ENCODE results near the gene AOPEP. TPM values are rescaled to one million over a fixed set of nuclear protein-coding genes. Genes with fewer than 3 reads are reported as not detected.

AOPEP gene
- polyA plus RNA-seq, 1 experiment: 40.0 TPM

GRCh38 chr9:94713436-94714215 lies 12.9 kb upstream of the AOPEP start:
- ChIA-PET CTCF (no interaction called here), POLR2A (no interaction called here)
- H3K9me3 ChIP-seq (ENCODE audit: control insufficient read depth, insufficient read depth, low read length): no peaks in the 10 kb centered on the region
- no peak for TF ChIP-seq CTCF (IDR thresholded peaks at IDR 0.05; ENCODE audit: low read depth, low read length)
- H3K27me3 ChIP-seq (ENCODE audit: control insufficient read depth, insufficient read depth, low read length): peaks cover 4% of the 10 kb centered on the region
- H3K4me3 ChIP-seq (ENCODE audit: low read depth, low read length): no peak overlapping the region
- no peak overlapping the region for H3K27ac ChIP-seq (ENCODE audit: low read depth, low read length)
- DNase-seq (ENCODE audit: low read depth, low spot score): no peak

GRCh38 chr9:94714494-94714893 lies 12.0 kb upstream of the AOPEP start:
- POLR2A ChIA-PET: no interaction called here
- no peak for TF ChIP-seq CTCF (IDR thresholded peaks at IDR 0.05; ENCODE audit: low read depth, low read length)
- Histone ChIP-seq H3K27ac (ENCODE audit: low read depth, low read length) (no peak overlapping the region), H3K4me3 (ENCODE audit: low read depth, low read length) (no peak overlapping the region), H3K9me3 (ENCODE audit: control insufficient read depth, insufficient read depth, low read length) (no peaks in the 10 kb centered on the region), H3K27me3 (ENCODE audit: control insufficient read depth, insufficient read depth, low read length) (peaks cover 4% of the 10 kb centered on the region)
- CTCF ChIA-PET: no interaction called here
- DNase-seq (ENCODE audit: low read depth, low spot score): no peak

DNA sequence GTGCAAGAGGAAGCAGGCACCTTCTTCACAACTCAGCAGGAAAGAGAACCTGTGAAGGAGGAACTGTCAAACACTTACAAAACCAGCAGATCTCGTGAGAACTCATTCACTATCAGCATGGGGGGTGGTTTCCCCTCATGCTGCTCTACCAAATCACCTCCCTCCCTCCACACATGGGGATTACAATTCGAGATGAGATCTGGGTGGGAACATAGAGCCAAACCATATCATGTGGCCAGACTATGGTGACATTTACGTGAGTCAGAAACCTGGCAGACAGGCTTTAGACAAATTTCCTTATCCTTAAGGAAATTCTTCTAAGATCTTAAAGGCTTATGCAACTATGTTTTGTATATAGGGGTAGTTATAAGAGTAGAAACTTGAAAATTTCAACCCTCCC lies 8.7 kb upstream of the AOPEP start:
- DNase-seq (ENCODE audit: low read depth, low spot score): no peak
- CTCF ChIA-PET: no interaction called here

GRCh38 chr9:94718936-94719335 lies 7.6 kb upstream of the AOPEP start:
- Histone ChIP-seq H3K27ac (ENCODE audit: low read depth, low read length) (no peak overlapping the region), H3K9me3 (ENCODE audit: control insufficient read depth, insufficient read depth, low read length) (no peaks in the 10 kb centered on the region), H3K4me3 (ENCODE audit: low read depth, low read length) (no peak overlapping the region), H3K27me3 (ENCODE audit: control insufficient read depth, insufficient read depth, low read length) (peaks cover 4% of the 10 kb centered on the region)
- ChIA-PET POLR2A (no interaction called here), CTCF (no interaction called here)
- TF ChIP-seq CTCF (IDR thresholded peaks at IDR 0.05; ENCODE audit: low read depth, low read length): no peak
- DNase-seq (ENCODE audit: low read depth, low spot score): no peak

More for the DNA sequence above, 8.7 kb upstream of the AOPEP start:
- no peak for TF ChIP-seq CTCF (IDR thresholded peaks at IDR 0.05; ENCODE audit: low read depth, low read length)
- Histone ChIP-seq H3K4me3 (ENCODE audit: low read depth, low read length) (no peak overlapping the region), H3K27ac (ENCODE audit: low read depth, low read length) (no peak overlapping the region), H3K9me3 (ENCODE audit: control insufficient read depth, insufficient read depth, low read length) (no peaks in the 10 kb centered on the region), H3K27me3 (ENCODE audit: control insufficient read depth, insufficient read depth, low read length) (peaks cover 4% of the 10 kb centered on the region)
- POLR2A ChIA-PET: interaction anchor here (0.5 kb wide), 1 partner anchor 46 kb away, joined by 3 read pairs; no protein-coding TSS in a partner anchor

GRCh38 chr9:94719878-94720277 lies 6.6 kb upstream of the AOPEP start:
- POLR2A ChIA-PET: no interaction called here
- CTCF ChIA-PET: no interaction called here
- DNase-seq (ENCODE audit: low read depth, low spot score): no peak
- peaks cover 4% of the 10 kb centered on the region for H3K27me3 ChIP-seq (ENCODE audit: control insufficient read depth, insufficient read depth, low read length)
- H3K4me3 ChIP-seq (ENCODE audit: low read depth, low read length): no peak overlapping the region
- no peak for TF ChIP-seq CTCF (IDR thresholded peaks at IDR 0.05; ENCODE audit: low read depth, low read length)
- H3K9me3 ChIP-seq (ENCODE audit: control insufficient read depth, insufficient read depth, low read length): no peaks in the 10 kb centered on the region
- no peak overlapping the region for H3K27ac ChIP-seq (ENCODE audit: low read depth, low read length)
